NCI-H510A (cell line): ENCODE measurements around the gene VPS25.
"Not testable (repeated sequence)": the region's sequence is repeated elsewhere in the genome, so short reads cannot be mapped to it uniquely, and the experiment has no call there.

Experiments used
- DNase-seq: peaks from one replicate; lab custom pipeline; 2025; lab: John Stamatoyannopoulos, UW

Gene VPS25

DNA sequence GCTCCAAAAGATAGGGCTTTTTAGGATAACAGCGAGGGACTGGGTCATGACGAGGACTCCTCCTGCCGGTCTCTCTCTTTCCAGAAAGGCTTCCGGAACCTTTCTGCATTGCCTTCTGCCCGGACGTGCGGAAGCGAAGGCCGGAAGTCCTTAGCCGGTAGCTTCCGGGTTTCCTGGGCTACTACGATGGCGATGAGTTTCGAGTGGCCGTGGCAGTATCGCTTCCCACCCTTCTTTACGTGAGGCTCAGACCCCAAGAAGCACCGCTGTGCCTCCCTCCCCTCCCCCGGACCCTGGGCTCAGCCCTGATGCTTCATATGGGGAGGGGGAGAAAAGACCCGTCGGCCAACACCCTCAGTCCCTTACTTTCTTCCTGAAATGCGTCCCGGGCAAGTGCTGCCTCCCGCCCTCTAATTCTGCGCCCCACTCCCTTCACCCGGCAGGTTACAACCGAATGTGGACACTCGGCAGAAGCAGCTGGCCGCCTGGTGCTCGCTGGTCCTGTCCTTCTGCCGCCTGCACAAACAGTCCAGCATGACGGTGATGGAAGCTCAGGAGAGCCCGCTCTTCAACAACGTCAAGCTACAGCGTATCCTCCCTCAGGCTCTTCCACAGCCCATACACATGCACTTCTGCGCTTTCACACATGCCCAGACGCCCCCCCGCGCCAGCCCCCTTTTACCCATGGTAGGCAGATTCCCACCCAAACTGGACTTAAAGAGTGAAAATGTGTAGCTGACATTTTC, at the start of gene VPS25:
Gene VPS25, plus strand, starts transcription at position 160 of the 746 bp plus-strand sequence. Its CDS starts 27 bp downstream, at position 187.
- peak; percentile 61 for DNase-seq

DNA sequence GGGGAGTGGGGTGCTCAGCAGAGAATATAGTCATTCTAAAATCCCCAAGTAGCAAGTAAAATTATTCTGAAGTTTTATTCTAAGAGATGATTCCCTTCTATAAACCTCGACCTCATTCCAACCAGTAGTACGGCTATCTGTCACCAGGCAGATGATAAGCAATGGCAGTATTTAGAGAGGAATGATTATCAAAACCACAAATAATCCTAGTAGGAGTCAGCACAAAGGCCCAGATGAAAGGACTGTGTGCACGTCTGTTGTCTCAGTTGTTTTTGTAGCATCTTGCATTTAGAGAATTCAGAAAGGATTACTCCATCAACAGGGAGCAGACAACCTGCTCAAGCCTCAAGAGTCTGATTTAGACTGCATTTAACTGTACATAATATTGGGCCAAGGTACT, 49.6 kb upstream of the VPS25 start:
- no peak for DNase-seq

DNA sequence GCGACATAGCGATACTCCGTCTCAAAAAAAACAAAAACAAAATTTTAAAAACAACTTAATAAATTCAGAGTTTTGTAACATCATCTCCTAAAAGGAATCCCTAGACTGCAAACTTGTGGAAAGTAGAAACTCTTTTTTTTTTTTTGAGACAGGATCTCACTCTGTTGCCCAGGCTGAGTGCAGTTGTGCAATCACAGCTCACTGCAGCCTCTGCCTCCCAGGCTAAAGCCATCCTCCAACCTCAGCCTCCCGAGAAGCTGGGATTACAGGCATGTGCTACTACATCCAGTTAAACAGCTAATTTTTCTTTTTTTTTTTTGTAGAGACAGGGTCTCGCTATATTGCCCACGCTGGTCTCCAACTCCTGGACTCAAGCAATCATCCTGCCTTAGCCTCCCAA, 48.1 kb upstream of the VPS25 start:
- DNase-seq: no peak

GRCh38 chr17:42740699-42741098, 32.5 kb upstream of the VPS25 start:
- DNase-seq: no peak

GRCh38 chr17:42742916-42743315, 30.3 kb upstream of the VPS25 start:
- DNase-seq: not testable (repeated sequence)

DNA sequence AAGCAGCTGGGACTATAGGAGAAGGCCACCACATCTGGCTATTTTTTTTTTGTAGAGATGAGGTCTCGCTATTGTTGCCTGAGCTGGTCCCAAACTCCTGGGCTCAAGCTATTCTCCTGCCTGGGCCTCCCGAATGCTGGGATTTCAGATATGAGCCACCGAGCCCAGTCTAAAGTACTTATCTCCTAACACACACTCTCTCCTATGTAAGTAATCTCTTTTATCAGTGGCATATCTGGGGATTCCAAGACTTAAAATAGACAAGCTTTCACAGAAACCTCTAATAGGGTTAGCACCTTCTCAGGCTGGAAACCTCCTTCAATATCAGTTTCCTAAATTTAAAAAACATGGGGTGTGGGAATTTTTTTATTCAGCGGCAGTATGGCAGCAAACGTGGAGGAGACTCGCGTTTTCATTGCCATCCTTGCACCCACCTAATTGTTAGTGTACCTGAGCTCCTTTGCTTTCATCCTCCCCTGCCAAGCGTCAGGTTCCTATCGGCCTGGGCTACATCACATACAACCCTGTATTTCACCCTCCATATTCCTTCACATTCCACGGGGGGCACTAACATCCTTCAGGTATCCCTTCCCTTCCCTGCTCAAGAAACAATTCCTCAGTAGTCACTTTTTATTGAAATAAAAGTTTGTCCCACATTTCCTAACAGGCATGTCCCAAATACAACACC, 29.5 kb upstream of the VPS25 start:
- no peak for DNase-seq

DNA sequence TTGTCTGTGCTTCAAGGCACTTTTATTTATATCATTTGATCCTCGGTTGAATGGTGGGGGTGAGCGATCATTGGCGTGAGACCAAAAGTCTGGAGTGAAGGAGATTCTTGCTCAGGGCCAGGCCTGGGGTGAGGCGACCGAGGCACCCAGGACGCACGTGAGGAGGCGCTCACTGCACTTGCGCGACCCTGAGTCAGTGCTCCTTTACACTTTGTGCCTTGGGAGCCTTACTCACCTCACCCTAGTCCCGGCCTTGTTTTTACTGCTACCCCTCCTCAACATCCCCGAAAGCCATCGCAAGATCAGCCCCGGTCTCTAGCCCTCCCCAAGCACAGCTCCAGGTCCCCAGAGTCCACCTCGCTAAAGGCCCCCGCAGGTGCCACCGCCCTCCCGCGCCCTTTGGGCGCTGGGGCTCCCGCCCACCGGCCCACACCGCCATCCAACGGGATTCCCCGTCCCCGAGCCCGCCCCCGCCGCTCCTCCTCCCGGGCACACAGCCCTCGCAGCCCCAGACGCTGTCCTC, 28.9 kb upstream of the VPS25 start:
- peak; percentile 83 for DNase-seq

DNA sequence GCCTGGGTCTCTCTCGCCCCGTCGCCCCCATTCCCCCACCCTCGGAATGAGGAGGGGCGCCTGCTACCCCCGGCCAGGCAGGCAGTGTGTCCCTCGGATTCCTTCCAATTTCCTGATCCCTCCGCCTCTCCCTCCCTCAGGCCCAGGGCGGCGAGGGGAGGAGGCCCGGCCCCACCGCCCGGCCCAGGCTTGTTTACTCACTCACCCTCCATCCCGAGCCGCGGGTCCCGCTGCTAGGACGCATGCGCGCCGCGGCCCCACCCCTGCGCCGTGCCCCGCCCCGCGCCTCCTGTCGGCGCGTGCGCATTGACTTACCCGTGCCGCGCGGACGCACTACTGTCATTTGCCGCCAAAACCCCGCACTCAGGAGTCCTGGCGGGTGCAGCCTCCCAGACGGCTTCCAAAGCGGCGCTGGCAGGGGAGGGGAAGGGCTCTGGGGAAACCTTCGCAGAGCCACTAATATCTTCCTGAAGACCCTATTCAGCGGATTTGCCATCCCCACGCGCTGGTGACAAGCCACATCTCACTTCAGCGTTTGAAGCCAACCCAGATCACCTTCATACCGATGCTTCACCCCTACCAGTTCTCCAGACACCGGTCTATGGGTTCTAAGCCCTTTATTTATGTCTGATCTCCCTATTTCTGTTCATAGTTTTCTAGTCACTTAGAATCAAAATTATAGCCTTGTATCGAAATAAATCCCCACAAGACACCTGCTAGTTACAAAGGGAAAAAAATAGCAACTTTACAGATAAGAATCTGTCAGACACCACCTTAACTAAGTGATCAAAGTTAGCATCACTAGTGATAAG, 28.2 kb upstream of the VPS25 start, which contains the start of gene EZH1:
Gene EZH1, minus strand, starts transcription at position 235 of the 812 bp plus-strand sequence. CDS start 16,099 bp downstream, outside the sequence.
- DNase-seq: peak; percentile 93

DNA sequence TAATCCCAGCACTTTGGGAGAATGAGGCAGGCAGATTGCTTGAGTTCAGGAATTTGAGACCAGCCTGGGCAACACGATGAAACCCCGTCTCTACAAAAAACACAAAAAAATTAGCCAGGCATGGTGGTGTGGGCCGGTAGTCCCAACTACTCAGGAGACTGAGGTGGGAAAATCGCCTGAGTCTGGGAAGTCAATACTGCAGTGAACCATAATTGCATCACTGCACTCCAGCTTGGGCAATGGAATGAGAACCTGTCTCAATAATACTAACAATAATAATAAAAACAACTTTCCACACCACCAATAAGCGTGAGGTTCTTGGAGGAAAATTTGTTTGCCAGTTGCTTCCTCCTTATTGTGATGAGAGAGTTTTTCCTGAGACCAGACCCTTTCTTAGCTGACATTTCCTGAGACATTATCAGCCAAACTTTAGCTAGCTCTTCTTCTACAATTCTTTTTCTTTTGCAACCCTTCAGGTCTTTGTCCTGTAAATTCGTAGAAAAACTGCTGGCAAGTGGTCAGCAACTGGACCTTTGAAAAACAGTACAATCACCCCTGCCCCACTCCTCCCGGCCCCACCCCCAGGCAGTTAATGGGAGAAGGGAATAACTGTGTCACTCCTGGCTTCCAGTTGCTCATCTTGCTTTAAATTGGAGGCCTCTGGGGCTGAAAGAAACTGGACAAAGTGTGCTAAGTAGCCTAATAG, 24.9 kb upstream of the VPS25 start:
- no peak for DNase-seq

DNA sequence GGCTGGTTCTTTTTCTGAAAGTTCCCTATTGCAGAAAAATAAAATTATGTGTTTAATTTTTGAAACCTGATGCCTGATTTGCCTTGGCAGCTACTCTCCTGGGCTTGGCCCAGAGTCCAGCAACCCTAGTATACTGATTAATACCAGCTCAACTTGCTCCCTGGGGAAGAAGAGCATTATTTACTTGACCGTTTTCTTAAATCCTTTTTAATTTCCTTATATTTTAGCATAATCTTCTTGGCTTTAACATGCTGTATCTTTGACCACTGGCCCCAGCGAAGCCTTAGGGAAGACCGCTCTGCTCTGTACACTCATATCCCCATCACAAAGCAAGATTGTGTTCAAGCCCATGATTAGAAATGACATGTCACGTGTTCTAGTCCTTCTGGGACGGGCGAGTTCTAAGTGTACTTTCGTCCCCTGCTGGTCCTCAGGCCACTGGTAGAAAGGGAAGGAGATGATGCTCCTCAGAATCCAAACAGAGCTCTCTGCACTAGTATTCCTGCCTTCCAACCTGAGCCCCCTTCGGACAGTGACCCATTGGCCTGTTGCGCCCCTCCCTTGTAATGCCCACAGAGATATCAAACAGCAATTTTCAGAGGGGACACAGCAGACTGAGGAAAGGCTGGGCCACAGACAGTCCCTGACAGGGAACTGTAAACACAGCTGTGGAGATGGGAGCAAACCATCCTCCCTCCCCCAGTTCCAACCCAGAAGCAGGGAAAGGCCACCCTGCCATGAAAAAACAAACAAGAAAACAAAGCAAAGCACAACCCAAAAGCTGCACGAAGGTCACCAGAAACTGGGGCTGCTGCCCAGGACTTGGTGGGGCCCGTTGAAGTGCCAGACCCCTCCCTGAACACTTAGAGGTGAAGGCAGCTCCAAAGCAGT, 24.1 kb upstream of the VPS25 start:
- DNase-seq: no peak

- DNase-seq: no peak
Observed at GRCh38 chr17:42750739-42751344, 22.4 kb upstream of the VPS25 start.

DNA sequence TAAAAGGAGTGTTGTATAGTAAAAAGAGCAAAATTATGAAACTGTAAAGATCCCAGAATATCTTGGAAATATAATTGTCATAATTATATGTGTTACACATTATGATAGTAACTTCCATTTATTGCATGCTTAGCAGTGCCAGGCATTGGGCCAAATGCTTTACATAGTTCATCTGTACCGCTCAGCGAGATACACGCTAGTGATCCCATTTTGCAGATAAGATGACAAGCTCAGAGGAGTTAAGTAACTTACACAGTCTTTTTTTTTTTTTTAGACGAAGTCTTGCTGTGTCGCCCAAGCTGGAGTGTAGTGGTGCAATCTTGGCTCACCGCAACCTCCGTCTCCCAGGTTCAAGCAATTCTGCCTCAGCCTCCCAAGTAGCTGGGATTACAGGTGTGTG, 21.6 kb upstream of the VPS25 start:
- DNase-seq: no peak

- DNase-seq: no peak
Observed at GRCh38 chr17:42754782-42755181, 18.5 kb upstream of the VPS25 start.

DNA sequence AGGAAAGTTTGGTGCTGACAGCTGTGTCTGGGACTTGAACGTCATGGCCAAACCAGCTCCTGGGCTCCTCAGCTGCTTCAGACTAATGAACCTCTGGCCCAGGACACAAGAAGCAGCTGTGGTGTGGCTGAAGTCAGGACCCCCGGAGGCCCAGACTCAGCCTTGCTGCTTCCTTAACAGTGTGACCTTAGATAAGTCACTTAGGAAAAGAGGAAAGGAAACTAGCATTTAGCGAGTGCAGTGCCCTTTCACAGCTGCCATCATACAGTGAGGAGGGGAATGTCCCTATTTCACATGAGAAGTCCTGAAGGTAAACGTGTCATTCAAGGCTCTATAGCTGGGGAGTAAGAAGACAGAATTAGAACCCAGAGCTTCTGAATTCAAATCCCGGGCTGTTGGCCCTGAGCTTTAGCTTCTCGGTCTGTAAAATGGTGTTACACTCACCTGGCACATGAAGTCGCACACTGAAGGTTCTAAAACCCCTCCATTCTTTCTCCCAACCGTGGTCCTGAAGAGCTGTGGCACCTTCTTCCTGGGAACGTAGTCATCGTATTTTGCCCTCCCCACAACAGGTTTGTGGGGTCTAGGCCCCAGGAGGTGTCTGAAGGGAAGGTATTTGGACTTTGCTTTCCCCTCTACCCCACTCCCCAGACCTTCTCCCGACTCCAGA, 13.1 kb upstream of the VPS25 start:
- DNase-seq: no peak

- DNase-seq: peak; percentile 47
Observed at GRCh38 chr17:42760652-42761581, 12.3 kb upstream of the VPS25 start, which contains the start of gene RAMP2. TSS of gene RAMP2 (plus strand) at chr17:42761227. CDS start at chr17:42761262, 35 bp downstream.

GRCh38 chr17:42761638-42762037, 11.6 kb upstream of the VPS25 start:
- DNase-seq: no peak

- no peak for DNase-seq
Observed at GRCh38 chr17:42766124-42766523, 7.1 kb upstream of the VPS25 start.

DNA sequence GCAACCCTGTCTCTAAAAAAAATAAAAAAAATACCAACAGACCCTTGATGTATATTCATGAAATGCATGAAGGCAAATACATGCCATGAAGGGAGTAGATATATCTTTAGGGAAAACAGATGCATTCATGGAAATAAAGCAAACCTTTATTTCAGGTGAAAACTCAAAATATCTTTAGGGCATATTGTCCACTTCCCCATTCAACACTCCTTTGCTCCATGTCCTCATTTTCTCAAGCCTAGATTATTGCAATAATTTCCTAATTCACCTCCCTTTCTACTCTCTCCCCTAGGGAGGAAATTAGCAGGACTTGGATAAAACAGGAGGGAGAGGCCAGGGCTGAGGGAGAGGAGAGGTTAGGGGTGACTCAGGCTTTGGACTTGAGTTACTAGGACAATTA, 5.7 kb upstream of the VPS25 start:
- DNase-seq: no peak
